ENCODE data around the gene PSMB4.
"Not testable (repeated sequence)": the region's sequence is repeated elsewhere in the genome, so short reads cannot be mapped to it uniquely, and the experiment has no call there.

The PSMB4 gene

DNA sequence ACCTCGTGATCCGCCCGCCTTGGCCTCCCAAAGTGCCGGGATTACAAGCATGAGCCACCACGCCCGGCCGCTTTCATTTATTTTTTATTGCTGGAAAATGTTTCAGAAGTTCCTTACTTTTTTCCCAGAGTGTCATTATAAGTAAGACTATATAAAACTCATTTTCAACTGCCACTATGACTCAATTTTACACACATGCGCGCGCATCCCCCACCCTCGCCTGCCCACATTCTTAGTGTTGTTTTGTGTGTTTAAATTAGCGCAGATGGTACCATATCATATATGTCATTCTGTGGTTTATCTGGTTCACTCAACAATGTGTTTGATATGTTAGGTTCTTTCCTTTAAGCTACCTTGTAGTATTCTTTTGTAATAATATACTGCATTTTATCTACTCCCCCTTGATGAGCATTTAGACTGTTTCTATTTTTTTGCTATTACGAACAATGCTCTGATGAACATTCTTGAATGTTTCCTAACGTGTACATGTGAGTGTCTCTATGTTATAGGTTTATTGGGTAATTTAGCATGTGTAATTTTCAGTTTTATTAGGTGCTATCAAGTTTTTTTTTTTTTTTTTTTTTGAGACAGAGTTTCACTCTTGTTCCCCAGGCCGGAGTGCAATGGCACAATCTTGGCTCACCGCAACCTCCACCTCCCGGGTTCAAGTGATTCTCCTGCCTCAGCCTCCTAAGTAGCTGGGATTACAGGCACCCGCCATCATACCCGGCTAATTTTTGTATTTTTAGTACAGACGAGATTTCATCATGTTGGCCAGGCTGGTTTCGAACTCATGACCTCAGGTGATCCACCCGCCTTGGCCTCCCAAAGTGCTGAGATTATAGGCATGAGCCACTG, 8.9 kb upstream of the PSMB4 start:
- not testable (repeated sequence) for DNase-seq

DNA sequence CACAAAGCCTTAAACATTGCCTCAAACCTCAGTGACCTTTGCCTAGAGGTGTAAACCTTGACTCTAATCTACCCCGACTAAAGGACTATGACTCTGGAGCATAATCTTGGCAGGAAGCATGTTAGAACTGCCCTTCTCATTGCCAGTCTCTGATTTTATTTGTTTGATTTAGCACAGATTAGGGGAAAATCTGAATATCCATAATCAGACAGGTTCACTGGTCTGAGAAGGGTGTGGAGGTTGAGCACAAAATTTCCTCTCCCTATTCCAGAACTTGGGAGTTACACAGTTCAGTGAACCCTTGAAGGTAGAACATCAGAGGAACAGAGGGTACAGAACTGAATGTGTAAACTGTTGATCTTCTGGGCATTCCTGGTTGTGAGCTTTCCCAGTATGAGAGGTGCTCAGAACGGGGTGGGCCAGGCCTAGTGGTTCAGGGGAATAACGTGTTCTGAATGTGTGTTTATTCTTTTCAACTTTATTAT, 8.3 kb upstream of the PSMB4 start:
- DNase-seq, result no peak

DNA sequence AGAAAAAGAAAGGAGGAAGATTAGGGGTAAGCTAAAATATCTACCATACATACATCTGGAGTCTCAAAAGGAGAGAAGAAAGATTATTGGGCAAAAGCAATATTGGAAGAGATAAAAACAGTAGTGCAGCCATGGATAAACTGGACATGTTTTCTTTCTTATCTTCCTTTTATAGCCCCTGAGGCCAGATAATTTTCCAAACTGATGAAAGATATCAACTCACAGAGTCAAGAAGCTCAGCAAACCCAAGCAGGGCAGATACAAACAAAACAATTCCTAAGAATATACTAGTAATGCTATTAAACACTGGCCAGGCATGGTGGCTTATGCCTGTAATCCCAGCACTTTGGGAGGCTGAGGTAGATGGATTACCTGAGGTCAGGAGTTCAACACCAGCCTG, 5.8 kb upstream of the PSMB4 start:
- no peak for DNase-seq

DNA sequence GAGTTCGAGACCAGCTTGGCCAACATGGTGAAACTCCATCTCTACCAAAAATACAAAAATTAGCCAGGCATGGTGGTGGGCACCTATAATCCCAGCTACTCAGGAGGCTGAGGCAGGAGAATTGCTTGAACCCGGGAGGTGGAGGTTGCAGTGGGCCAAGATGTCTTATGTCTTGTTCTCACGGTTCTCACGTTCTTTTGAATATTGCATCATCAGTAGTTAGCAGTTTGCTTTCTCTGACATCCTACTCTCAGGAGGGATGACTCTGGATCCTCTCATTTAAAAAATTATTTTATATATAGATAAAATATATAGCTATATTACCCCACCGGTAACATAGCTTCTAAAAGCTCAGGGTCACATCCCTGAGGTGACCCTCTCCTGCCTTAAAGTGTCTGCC, 3.1 kb upstream of the PSMB4 start:
- not testable (repeated sequence) for DNase-seq

DNA sequence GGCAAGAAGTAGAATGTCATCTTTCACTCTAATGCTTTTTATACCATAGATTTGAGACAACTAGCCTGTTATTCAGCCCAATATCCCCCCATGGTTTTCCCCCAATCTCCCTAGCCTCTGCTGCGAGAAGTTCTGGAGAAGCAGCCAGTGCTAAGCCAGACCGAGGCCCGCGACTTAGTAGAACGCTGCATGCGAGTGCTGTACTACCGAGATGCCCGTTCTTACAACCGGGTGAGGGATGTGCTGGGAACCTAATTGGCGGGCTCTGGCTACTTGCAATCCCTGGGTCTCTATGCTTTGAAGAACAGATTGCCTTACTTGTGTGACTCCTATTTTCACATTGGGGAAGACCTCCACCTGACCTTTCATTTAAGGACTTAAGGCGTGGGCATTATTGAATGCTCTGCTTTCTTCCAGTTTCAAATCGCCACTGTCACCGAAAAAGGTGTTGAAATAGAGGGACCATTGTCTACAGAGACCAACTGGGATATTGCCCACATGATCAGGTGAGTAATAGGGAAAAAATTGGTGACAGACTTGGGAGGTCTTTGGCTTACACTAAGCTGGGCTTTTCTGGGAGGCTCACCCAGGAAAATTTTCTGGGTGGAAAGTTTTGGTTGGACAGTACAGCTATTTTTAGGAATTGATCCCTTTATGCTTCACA, 1.9 kb downstream of the PSMB4 start:
- no peak for DNase-seq

DNA sequence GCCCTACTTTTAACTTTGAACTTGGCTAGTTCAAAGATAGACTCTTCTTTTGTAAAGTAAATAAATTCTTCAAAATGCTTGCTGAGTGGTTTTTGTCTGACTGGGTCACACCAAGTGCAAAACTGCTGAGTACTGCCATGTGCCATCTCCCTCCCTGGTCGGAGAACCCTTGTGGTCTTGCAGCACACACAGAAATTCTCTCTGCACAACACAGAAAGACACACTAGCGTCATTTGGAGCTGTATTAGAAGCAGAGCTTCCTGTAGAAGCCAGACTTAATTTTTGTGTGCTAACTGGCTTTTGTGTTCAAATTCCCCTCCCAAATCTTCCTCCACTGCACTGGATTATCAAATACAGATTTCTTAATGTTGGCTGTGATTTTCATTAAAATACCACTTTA, 2.5 kb downstream of the PSMB4 start:
- DNase-seq, result no peak

DNA sequence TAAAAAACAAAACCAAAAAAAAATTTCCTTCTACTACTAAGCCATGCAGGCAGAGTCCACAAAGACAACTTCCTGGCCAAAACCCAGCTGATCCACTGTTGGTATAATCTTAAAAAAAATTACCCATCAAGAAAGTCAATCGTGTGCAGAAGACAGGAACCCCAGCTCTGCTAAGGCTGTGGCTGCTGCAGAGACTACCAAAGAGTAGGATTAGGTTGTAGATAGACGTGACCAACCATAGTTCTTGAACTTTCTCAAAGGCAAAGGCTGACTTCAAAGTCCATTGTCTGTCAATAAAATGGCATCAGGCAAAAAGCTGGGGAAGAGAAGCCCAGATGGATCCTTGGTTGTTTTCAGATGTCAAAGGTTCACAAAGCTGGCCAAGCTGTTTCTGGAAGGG, 3.4 kb downstream of the PSMB4 start:
- DNase-seq, result no peak

DNA sequence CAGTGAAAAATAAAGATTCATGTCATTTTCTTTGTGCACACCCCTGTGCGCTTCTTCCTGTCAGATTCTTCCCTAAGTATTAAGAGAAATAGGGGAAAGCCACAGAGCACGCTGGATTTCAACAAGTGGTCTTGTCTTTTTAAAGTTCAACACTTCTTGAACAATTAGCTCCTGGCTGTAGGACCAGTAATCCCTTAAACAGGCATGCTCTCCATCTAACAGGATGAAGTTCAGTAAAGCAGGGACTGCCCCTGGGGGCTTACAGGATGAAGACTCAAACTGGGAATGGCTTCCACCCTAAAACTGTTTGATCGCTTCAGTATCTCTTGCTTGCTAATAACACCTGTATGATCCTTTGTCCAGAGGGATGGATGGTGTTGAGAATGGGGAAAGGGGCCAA, 4.2 kb downstream of the PSMB4 start:
- no peak for DNase-seq

DNA sequence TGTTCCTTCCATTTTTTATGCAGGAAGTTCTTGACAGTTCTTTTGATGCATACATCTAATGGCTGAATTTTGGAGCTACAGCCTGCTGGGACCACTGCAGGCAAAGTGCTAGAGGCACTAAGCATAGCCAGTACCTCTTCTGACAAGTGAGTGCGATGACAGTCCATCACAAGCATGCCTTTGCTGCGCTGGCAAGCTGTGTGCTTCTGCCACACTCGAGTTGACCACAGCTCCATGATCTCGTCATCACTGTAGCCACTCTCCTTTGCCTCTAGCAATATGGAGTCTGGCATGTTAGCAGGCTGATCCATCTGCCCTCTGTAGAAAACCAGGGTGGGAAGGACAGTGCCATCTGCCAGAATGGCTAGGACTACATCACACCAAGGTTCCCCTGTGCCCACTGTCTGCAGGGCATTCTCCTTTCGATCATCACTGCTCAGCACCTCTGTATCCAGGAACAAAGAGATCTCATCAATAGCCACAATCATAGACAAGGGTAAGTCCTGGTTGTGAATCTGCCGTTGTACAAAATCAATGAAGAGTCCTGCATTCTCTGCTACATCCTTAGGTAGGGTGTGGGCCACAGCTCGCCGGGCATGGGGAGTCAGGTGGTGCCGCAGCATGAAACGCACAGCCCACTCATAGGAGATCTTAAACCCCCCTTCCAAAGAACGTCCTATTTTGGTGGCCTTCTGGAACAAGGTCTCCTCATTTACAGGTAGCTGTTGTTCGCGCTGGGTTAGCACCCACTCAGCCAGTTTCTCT, 6.0 kb downstream of the PSMB4 start:
- no peak for DNase-seq

DNA sequence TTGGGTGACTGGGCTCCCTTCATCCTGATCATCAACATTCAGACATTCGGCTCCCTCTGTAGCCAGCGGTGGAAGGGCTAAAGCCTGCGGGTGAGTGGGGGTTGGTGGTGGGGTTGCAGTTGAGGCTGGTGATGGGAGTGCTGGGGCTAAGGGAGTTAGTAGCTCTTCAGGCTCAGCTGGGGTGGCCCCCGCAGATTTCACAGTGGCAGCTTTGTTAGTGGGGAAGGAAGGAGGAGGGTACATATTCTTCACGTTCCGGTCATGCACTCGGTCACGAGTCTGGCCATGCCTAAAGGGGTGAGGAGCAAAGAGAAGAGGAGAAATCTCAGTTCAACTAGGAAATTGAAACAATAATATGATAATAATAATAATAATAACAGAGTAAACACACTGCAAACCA, 6.8 kb downstream of the PSMB4 start:
- DNase-seq, result no peak

DNA sequence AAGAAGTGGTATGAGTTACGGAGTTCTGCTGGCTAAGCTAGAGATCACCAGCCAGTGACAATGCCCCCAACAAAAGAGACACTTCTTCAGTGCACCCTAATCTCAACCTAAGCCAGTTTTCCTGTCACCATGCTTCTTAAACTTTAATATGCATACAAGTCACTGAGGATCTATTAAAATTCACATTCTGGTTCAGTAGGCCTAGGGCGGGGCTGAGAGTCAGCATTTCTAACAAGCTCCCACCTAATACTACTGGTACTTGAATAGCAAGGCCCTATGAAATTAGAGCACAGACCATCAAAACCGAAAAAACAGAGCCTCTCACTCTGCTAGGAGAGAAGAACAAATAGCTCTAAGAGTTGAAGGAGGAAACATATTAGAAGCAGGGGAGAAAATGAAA, 7.9 kb downstream of the PSMB4 start:
- DNase-seq, result no peak

DNA sequence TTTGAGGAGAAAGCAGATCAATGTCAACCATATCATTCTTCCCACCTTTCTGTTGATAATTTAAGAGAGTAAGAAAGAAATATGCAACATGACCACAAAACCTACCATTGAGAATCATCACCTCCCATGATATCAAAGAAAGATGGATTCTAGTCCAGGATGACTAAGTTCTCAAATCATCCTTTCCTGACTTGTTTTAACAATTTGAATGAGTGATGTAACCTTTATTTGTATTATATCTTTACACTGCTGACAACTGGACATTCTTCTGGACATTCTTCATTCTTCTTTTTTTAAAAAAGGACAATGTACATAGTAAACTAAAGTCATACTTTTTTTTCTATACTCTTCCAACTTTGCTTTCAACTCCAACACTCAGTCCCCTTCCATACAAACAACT, 9.5 kb downstream of the PSMB4 start:
- DNase-seq, result no peak

DNA sequence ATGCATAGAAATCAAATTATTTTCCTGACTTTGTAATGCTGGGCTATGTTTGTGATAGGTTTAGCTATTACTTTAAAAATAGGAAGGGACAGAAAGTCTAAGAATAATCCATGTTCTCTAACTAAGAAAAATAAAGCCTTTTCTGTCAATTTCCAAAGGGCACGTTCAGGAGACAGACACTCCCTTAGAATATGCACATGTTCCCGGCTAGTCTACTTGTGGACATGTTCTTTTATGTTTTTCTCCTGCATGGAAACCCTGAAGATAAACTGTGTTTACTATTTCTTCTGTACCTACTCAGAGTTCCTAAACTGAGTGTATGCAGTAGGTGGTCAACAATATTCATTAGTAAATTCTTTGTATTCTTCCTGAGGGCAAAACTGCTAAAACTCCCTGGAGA, 12.5 kb downstream of the PSMB4 start:
- DNase-seq, result no peak

DNA sequence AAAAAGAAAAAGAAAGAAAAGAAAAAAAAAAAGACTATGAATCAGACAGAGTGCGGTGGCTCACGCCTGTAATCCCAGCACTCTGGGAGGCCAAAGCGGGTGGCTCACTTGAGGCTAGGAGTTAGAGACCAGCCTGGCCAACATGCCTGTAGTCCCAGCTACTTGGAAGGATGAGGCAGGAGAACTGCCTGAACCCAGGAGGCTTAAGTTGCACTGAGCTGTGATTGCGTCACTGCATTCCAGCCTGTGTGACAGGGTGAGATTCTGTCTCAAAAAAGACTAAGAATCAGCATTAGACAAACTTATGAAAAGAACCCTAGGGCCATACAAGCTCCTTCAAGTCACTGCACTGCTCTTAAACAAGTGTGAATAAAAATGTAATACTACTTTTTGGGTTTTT, 16.9 kb downstream of the PSMB4 start:
- DNase-seq, result no peak

DNA sequence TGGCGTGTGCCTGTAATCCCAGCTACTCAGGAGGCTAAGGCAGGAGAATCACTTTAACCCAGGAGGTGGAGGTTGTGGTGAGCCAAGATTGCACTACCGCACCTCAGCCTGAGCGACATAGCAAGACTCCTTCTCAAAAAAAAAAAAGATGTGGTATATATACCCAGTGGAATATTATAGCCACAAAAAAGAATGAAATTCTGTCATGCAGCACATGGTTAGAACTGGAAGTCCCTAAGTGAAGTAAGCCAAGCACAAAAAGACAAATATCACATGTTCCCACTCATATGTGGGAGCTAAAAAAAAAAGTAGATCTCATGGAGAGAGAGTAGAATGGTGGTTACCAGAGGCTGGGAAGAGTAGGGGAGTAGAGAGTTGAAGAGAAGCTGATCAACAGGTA, 18.7 kb downstream of the PSMB4 start:
- DNase-seq, result no peak

DNA sequence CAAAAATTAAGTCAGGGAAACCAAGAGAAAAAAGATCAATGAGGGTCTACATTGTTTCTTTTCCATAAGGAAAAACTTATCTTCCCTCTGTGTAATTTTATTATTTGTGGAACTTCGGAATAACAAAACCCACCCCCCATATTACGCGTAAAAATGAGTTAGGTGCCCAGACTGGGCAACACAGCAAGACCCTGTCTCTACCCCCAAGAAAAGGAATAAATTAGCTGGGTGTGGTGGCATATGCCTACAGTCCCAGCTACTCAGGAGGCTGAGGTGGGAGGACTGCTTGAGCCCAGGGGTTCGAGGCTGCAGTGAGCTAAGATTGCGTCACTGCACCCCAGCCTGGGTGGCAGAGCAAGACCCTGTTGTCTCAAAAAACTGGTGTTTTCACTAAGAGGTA, 20.4 kb downstream of the PSMB4 start:
- no peak for DNase-seq

DNA sequence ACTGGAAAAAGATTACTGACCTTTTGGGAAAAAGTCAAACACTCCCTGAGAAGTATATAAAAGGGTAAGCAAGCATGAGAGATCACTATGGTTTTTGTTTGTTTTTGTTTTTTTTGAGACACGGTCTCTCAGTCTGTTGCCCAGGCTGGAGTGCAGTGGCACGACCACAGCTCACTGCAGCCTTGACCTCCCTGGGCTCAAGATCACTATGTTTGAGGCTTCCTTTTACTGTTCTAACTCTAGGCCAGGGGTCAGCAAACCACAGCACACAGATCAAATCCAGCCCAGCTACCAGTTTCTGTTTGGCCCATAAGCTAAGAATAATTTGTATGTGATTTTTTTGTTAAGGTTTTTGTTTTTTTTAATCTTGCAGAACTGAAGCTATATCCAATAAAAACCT, 25.7 kb downstream of the PSMB4 start:
- DNase-seq, result no peak

DNA sequence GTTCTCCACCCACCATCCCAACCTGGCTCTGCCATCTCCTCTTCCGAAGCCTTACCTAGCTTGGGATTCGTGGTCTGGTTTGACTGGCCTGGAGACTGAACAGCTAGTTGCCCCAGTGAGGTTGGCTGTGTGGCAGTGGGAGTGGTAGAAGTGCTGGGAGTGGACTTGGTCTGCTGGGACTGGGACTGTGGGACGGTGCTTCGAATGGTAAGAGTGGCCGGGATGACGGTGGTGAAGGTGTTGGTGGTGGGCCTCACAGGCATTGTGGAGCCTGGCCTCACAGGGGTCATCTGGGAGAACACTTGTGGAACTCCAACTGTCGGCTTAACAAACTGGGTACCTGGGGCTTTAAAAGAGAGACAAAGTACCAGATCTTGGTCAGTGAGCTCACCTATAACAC, 28.7 kb downstream of the PSMB4 start:
- no peak for DNase-seq

DNA sequence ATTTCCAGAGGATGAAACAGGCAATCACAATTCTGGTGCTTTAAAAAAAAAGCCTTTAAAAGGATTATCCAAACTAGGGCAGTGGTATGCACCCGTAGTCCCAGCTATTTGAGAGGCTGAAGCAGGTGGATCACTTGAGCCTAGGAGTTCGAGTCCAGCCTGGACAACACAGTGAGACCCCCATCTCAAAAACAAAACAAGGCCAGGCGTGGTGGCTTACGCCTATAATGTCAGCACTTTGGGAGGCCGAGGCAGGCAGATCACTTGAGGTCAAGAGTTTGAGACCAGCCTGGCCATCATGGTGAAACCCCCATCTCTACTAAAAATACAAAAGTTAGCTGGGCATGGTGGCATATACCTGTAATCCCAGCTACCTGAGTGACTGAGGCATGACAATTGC, 34.5 kb downstream of the PSMB4 start:
- DNase-seq, result not testable (repeated sequence)

DNA sequence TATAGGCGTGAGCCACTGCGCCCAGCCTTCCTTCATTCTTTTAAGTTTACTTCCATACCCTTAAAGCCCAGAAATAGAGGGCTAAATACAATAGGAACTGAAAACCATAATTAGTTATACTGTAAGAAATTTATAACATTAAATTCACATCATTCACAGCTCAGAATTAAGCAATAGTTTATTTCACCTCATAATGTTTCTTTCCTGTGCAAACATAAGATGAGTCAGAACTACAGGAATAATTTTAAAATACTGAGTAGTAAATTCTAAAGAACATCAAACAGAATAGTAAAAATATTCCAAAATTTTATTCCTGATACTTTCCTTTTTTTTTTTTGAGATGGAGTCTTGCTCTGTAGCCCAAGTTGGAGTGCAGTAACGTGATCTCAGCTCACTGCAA, 35.8 kb downstream of the PSMB4 start:
- DNase-seq, result no peak

DNA sequence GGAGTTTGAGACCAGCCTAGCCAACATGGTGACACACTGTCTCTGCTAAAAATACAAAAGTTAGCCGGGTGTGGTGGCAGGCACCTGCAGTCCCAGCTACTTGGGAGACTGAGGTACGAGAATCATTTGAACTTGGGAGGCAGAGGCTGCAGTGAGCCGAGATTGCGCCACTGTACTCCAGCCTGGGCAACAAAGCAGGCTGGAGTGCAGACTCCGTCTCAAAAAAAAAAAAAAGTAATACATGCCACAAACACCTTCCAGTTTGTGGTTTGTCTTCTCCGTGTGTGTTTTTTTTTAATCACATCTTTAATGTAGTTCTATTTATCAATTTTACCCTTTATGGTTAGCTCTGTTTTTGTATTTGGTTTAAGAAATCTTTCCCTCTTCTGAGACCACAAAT, 37.6 kb downstream of the PSMB4 start:
- DNase-seq, result no peak

DNA sequence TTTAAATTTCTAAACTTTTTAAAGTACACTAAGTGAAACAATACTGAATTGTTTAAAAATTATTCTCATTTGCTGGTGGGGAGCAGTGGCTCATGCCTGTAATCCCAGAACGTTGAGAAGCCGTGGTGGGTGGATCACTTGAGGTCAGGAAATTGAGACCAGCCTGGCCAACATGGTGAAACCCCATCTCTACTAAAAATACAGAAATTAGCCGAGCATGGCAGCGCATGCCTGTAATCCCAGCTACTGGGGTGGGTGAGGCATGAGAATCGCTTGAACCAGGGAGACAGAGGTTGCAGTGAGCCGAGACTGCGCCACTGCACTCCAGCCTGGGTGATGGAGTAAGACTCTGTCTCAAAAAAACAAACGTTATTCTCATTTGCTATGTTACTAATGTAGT, 38.0 kb downstream of the PSMB4 start:
- DNase-seq, result not testable (repeated sequence)

DNA sequence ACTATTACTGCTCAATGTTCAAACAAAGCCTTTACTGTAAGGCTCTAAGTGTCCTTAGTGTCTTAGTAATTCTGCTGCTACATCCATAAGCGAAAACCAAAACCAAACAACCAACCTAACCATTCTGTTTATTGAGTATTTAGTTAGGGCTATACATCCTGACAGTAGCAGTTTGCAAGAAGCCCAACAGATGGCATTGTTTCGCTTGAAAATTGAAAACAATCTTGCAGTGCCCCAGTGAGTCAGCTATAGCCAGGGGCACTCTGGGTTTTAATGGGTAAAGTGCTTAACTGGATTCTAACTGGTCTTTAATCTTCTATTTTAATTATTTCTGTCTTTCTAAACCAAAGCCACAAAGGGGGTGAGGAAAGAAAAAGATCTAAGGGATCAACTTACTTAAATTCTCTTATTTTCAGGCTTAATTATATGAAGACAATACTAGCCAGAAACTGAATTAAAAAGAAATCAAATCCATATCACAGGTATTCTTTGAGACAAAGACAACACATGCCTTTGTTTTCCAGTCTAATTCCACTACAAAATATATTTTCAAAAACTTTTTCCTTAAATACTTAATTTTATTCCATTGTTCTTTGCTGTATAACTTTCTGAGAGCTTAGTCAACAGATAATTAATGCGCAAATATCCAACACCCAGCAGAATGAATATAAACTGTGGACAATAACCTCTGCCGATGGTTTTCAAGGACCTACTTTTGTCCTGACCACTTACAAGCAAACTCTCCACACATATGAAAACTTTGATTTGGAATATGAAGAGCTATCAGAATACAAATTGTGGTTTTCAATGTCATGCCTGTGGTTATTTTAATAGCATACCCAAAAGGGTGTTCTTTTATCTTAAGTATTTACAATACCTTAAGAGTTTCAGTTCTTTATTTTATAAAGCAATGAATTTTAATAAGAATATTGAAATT, 44.7 kb downstream of the PSMB4 start:
- DNase-seq, result peak; percentile 82

Measured in activated CD4-positive, alpha-beta T cell treated with anti-CD3 and anti-CD28 coated beads, Interleukin-2, Interleukin-6, amounts not matched to agents 100 ng/mL and 50 ng/mL, durations not matched to agents 16 hours and 8 hours (primary cell).